OCI-LY3 (cell line): Measurements from ENCODE around the gene NAA35.
A peak's percentile ranks its signal among the peaks of the same experiment; 100 is the strongest.

Source experiments
- H2AFZ ChIP-seq: fragments of 200-600, 300-600 bp; shearing (Covaris generic); 2 replicates; pipeline ENCODE4 v1.6.0; 2014; ENCODE audit warnings: antibody characterized with exemption, low read depth, low read length
- H3K27ac ChIP-seq: fragments of 200-600, 300-600 bp; sonication (generic); 2 replicates; pipeline ENCODE4 v1.5.1; 2014; ENCODE audit warnings: mild to moderate bottlenecking, low read length, moderate library complexity, mixed read lengths
- H3K27me3 ChIP-seq: fragments of 200-600, 300-600 bp; sonication (generic); 2 replicates; pipeline ENCODE4 v1.6.1; 2014; ENCODE audit warnings: low read depth, low read length, mixed read lengths
- H3K36me3 ChIP-seq: fragments of 200-600, 300-600 bp; sonication (generic); replicated peaks from 2 replicates; pipeline ENCODE3; 2014; ENCODE audit warnings: low read depth, low read length, mixed read lengths
- H3K4me1 ChIP-seq: fragments of 300-600, 200-600 bp; sonication (generic); 2 replicates; pipeline ENCODE4 v1.6.1; 2014; ENCODE audit warnings: low read length, mixed read lengths
- H3K4me2 ChIP-seq: fragments of 200-600, 300-600 bp; sonication (generic); 2 replicates; pipeline ENCODE4 v1.6.1; 2014; ENCODE audit warnings: low read length, mixed read lengths
- H3K4me3 ChIP-seq: fragments of 300-600, 200-600 bp; sonication (generic); 2 replicates; pipeline ENCODE4 v1.5.1; 2014; ENCODE audit warnings: antibody characterized with exemption, mild to moderate bottlenecking, low read length, moderate library complexity
- H3K79me2 ChIP-seq: fragments of 300-600, 200-600 bp; shearing (Covaris generic); 2 replicates; pipeline ENCODE4 v1.6.1; 2014; ENCODE audit warnings: mild to moderate bottlenecking, low read length, mixed read lengths
- H3K9ac ChIP-seq: fragments of 300-600, 200-600 bp; shearing (Covaris generic); 2 replicates; pipeline ENCODE4 v1.6.0; 2014; ENCODE audit warnings: mild to moderate bottlenecking, low read length, moderate library complexity
- H3K9me3 ChIP-seq: fragments of 200-600, 300-600 bp; shearing (Covaris generic); 2 replicates; pipeline ENCODE4 v1.6.1; 2014; ENCODE audit warnings: low read length, mixed read lengths; ENCODE audit not compliant: insufficient read depth
- H4K20me1 ChIP-seq: fragments of 200-600, 300-600 bp; sonication (generic); 2 replicates; pipeline ENCODE4 v1.6.1; 2016; ENCODE audit warnings: low read length, mixed read lengths; ENCODE audit not compliant: insufficient read depth
- EZH2phosphoT487 ChIP-seq: fragments of 200-600 bp; shearing (Covaris generic); IDR thresholded peaks from 2 replicates; pipeline ENCODE4 v1.6.1; 2018; ENCODE audit warnings: antibody characterized with exemption, mixed run types, low read depth
- TF ChIP-seq, protein P1 (sequence below): fragments of 200-600, 300-600 bp; sonication (generic); IDR thresholded peaks from 2 replicates; pipeline ENCODE4 v1.5.1; 2014; ENCODE audit warnings: antibody characterized with exemption, low read length, low read depth

Gene NAA35

GRCh38 chr9:86043586-86043985 lies 102.6 kb downstream of the NAA35 start:
- no peaks in the 10 kb centered on the region for H3K79me2 ChIP-seq
- H3K9me3 ChIP-seq: no peaks in the 10 kb centered on the region
- H3K4me1 ChIP-seq: no peaks in the 10 kb centered on the region
- H4K20me1 ChIP-seq: no peaks in the 10 kb centered on the region
- TF ChIP-seq EZH2phosphoT487: no peak
- TF ChIP-seq, protein P1, sequence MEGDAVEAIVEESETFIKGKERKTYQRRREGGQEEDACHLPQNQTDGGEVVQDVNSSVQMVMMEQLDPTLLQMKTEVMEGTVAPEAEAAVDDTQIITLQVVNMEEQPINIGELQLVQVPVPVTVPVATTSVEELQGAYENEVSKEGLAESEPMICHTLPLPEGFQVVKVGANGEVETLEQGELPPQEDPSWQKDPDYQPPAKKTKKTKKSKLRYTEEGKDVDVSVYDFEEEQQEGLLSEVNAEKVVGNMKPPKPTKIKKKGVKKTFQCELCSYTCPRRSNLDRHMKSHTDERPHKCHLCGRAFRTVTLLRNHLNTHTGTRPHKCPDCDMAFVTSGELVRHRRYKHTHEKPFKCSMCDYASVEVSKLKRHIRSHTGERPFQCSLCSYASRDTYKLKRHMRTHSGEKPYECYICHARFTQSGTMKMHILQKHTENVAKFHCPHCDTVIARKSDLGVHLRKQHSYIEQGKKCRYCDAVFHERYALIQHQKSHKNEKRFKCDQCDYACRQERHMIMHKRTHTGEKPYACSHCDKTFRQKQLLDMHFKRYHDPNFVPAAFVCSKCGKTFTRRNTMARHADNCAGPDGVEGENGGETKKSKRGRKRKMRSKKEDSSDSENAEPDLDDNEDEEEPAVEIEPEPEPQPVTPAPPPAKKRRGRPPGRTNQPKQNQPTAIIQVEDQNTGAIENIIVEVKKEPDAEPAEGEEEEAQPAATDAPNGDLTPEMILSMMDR: no peak
- H3K9ac ChIP-seq: no peak overlapping the region
- H3K27ac ChIP-seq: no peak overlapping the region
- no peaks in the 10 kb centered on the region for H3K36me3 ChIP-seq
- no peaks in the 10 kb centered on the region for H3K27me3 ChIP-seq
- no peak overlapping the region for H2AFZ ChIP-seq
- no peak overlapping the region for H3K4me2 ChIP-seq
- no peak overlapping the region for H3K4me3 ChIP-seq

DNA sequence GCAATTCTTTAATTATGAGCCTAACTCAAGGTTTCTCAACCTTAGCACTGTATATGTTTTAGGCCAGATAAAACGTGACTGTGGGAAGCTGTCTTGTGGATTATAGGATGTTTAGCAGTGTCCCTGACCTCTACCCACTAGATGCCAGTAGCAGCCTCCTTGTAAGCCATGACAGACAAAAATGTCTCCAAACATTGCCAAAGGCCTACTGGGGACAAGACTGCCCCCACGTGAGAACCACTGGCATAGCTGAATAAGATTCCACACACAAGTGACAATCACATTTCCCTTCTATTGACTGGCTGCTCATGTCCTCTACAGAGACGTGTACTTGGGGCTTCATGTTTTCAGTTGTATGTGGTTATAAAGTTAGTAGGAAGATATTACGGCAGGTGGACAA lies 103.1 kb downstream of the NAA35 start:
- TF ChIP-seq, protein P1: peak; percentile 48
- no peak for TF ChIP-seq EZH2phosphoT487
- Histone ChIP-seq H4K20me1 (no peaks in the 10 kb centered on the region), H3K27ac (no peak overlapping the region), H3K36me3 (no peaks in the 10 kb centered on the region), H3K9ac (no peak overlapping the region), H3K4me1 (no peaks in the 10 kb centered on the region), H3K79me2 (no peaks in the 10 kb centered on the region), H3K27me3 (no peaks in the 10 kb centered on the region), H3K4me3 (no peak overlapping the region), H2AFZ (no peak overlapping the region), H3K4me2 (no peak overlapping the region), H3K9me3 (no peaks in the 10 kb centered on the region)

GRCh38 chr9:86045654-86046053 lies 104.7 kb downstream of the NAA35 start:
- no peaks in the 10 kb centered on the region for H3K9me3 ChIP-seq

GRCh38 chr9:86046071-86046636 lies 105.2 kb downstream of the NAA35 start:
- no peaks in the 10 kb centered on the region for H3K27me3 ChIP-seq
- no peak overlapping the region for H3K27ac ChIP-seq
- H3K4me3 ChIP-seq: no peak overlapping the region
- H3K9me3 ChIP-seq: no peaks in the 10 kb centered on the region
- H3K36me3 ChIP-seq: no peaks in the 10 kb centered on the region
- TF ChIP-seq, protein P1: no peak
- no peak for TF ChIP-seq EZH2phosphoT487
- no peaks in the 10 kb centered on the region for H4K20me1 ChIP-seq
- H3K4me1 ChIP-seq: no peaks in the 10 kb centered on the region
- H3K4me2 ChIP-seq: no peak overlapping the region
- no peaks in the 10 kb centered on the region for H3K79me2 ChIP-seq
- H3K9ac ChIP-seq: no peak overlapping the region
- H2AFZ ChIP-seq: no peak overlapping the region

More at GRCh38 chr9:86045654-86046053, 104.7 kb downstream of the NAA35 start:
- no peak overlapping the region for H3K4me3 ChIP-seq
- H2AFZ ChIP-seq: no peak overlapping the region
- no peaks in the 10 kb centered on the region for H3K36me3 ChIP-seq
- H3K4me1 ChIP-seq: no peaks in the 10 kb centered on the region
- H3K27me3 ChIP-seq: no peaks in the 10 kb centered on the region
- TF ChIP-seq, protein P1: no peak
- no peak for TF ChIP-seq EZH2phosphoT487
- no peaks in the 10 kb centered on the region for H4K20me1 ChIP-seq
- no peak overlapping the region for H3K9ac ChIP-seq
- no peak overlapping the region for H3K4me2 ChIP-seq
- no peak overlapping the region for H3K27ac ChIP-seq
- no peaks in the 10 kb centered on the region for H3K79me2 ChIP-seq
